HG03196 (cell line): ENCODE measurements around the gene SLC25A3.
"Not testable (repeated sequence)": the region's sequence is repeated elsewhere in the genome, so short reads cannot be mapped to it uniquely, and the experiment has no call there.

ENCODE experiments used
- ATAC-seq: cut with Tn5 transposase; IDR thresholded peaks from one replicate; pipeline ENCODE4 v1.9.1; 2021; ENCODE audit not compliant: unreplicated experiment

SLC25A3 gene

DNA sequence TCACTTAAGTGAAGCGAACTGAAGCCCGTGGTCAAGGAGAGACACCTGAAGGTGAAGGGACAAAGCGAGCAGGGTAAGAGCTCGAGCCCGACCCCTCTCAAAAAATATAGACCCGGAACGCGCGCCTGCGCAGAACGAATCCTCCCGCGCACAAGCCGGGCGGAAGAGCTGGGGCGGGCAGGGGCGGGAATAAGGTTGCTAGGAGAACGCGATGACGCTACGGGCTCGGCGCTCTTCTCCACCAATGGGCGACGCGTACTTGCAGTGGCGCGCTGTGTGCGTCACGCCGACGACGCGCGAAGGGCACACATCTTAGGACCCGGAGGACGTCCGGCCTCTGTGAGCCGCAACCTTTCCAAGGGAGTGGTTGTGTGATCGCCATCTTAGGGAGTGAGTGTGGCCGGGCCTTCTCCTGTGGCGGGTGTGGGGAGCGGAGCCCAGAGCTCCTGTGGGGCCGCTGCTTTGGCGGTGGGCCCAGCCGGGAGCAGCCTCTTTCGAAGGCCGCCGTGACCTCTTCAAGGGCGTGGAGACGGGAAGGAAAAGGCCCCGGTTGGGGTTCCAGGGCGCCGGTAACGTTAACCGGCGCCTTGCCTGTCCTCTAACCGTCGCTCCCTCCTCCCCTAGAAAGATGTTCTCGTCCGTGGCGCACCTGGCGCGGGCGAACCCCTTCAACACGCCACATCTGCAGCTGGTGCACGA is at the start of gene SLC25A3:
Gene SLC25A3 (plus strand): TSS at position 336 of the 699 bp plus-strand sequence. CDS start 293 bp downstream, at position 629.
- ATAC-seq: peak; percentile 100

DNA sequence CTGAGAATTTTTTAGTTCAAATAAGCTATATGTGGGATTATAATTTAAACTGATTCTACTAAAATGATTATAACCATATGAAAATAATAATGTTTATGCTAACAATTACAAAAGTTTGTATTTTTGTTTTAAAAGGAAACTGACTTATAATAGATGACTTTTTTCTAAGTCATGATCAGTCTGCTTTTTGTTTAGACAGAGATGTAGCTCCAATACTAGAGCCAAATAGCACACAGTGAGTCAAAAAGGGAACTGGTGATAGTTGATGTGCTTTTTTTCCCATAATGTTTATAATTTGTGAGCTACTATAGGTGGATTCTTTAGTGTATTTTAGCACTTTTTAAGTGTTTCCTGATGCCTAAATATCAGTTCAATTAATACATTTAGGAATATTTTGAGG is 49.8 kb upstream of the SLC25A3 start:
- ATAC-seq: no peak

DNA sequence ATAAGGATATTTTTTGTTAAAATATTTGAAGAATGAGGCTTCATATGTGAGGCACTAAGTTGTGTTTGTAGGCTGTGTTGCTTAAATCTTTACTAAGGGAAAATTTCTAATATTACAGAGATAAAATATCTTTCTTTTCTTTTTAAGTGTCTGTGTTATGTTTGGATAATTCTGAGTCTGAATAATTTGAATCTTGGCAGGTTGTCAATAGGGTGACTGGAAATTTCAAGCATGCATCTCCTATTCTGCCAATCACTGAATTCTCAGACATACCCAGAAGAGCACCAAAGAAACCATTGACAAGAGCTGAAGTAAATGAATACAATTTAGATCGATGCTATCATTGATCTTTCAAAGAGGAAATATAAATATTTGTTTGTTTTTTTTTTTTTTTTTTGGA is 48.7 kb upstream of the SLC25A3 start:
- no peak for ATAC-seq

DNA sequence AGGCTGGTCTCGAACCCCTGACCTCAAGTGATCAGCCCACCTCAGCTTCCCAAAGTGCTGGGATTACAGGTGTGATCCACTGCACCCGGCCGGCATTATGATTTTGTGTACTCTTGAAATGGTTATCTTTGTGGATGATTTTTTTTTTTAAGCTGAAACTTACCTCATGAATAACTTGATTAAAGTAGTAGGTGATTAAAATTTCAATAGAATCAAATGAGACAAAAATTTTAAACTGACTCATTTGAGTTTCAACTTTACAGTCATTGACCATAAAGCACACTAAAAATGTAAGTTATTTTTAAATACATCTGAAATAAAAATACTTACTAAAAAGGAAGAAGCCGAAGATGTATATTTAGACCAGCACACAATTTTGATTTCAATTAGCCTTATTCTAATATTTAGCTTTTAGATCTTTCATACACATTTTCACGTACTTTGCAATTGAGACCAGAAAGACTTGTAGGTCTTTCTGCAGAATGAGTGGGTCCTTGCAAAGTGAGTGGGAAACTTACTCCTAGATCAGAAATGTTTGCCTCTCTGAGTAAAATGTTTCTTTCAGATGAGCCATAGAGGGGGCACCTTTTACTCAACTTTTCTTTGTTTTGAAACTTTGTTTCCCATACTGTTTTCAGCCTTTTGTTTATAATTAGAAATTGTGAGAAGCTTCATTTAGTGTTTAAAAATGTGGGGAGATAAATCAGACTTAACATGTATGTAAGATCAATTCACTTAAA is 43.9 kb upstream of the SLC25A3 start:
- ATAC-seq: no peak

DNA sequence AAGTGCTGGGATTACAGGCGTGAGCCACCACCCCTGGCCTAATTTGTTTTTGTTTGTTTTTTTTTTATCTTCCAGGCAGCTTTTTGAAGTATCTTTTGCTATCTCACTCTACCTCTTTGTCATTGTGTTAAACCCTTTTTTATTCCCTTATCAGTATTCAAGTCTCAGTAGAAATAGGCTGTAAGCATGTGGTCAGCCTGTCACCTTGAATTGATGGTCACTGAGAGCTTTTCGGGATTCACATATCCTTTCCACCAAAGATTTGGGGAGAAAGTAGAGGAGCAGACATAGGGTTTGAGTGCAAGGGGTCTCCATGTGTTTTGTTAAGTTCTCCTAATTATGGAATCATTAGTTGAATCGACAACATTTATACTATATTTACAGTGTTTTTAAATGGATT is 41.7 kb upstream of the SLC25A3 start:
- ATAC-seq: no peak

DNA sequence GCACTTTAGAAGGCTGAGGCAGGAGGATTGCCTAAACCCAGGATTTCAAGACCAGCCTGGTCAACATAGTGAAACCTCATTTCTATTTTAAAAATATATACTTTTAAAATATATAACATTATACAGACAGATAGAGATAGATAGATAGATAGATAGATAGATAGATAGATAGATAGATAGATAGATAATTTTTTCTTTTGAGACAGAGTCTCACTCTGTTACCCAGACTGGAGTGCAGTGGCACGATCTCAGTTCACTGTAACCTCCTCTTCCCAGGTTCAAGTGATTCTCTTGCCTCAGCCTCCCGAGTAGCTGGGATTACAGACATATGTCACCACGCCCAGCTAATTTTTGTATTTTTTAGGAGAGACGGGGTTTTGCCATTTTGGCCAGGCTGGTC is 35.4 kb upstream of the SLC25A3 start:
- ATAC-seq: not testable (repeated sequence)

DNA sequence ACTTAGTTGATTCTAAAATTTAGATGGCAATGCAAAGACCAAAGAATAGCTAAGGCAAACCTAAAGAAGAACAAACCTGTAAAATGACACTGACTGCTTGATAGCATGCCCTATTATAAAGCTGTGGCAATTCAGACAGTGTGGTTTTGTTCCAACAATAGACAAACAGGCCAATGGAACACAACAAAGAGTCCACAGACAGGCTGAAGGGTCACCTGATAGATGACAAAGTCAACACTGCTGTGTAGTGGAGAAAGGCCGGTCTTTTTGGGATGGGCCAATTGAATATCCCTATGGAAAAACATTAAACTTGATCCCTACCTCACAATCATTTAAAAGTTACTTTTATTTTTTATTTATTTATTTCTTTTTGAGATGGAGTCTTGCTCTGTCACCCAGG is 33.8 kb upstream of the SLC25A3 start:
- ATAC-seq: no peak

DNA sequence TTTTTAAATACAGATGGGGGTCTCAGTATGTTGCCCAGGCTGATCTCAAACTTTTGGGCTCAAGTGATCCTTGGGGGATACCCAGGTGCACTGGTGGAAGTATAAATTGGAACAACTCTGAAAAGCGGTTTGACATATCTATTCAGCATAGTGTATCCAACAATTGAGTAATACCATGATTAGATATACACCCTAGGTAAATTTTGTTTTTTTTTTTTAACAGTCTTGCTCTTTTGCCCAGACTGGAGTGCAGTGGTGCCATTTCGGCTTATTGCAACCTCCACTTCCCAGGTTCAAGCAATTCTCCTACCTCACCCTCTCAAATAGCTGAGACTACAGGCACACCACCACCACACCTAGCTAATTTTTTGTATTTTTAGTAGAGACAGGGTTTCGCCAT is 31.6 kb upstream of the SLC25A3 start:
- ATAC-seq: no peak

DNA sequence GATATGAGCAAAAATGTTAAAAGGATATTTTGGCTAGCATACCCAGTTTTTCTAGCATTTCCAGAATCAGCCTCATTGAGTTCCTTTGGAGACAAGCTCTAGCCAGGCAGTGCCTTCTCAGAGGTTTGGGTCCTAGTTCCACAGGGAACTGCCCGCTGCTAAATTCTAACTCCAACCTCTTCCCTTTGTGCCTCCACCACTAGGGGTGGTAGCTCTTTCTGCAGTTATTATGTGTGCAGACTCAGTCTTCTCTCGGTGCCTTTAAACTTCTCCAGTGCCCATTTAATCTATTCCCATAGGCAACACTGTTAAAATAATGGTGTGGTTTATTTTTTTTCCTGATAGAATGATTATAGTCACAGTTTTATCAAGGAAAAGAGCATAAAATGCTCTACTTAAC is 21.5 kb upstream of the SLC25A3 start:
- ATAC-seq: no peak

DNA sequence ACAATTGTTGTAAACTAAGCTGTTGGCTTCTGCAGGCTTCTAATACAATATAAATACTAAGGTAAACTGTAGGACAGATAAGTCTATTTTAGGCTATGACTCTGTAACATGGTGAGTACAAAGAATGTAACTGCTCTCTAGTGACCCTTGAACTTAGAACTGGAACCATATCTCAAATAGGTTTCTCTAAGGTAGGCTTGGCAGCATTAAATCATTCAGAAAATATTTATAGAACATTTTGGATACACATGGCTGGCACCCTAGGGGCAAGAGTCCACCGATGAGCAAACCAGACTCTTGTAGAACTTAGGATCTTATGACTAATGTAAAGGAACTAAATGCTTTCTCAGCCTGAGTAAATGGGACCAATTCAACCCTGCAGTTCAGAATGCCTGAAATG is 19.4 kb upstream of the SLC25A3 start:
- ATAC-seq: no peak

DNA sequence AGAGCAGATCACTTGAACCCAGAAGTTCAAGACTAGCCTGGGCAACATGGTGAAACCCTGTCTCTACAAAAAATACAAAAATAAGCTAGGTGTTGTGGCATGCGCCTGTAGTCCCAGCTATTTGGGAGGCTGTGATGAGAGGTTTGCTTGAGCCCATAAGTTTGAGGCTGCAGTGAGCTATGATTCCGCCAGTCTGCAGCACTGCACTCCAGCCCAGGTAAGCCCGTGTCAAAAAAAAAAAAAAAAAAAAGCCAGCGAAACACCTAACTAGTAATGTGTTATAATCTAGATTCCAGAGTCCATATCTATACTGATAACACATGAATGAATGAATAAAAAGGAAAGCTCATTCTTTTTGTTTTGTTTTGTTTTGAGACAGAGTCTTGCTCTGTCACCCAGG is 18.5 kb upstream of the SLC25A3 start:
- no peak for ATAC-seq

DNA sequence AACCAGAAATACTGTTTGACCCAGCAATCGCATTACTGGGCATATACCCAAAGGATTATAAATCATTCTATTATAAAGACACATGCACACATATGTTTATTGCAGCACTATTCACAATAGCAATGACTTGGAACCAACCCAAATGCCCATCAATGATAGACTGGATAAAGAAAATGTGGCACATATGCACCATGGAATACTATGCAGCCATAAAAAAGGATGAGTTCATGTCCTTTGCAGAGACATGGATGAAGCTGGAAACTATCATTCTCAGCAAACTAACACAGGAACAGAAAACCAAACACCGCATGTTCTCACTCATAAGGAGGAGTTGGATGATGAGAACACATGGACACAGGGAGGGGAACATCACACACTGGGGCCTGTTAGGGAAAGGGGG is 16.7 kb upstream of the SLC25A3 start:
- not testable (repeated sequence) for ATAC-seq

DNA sequence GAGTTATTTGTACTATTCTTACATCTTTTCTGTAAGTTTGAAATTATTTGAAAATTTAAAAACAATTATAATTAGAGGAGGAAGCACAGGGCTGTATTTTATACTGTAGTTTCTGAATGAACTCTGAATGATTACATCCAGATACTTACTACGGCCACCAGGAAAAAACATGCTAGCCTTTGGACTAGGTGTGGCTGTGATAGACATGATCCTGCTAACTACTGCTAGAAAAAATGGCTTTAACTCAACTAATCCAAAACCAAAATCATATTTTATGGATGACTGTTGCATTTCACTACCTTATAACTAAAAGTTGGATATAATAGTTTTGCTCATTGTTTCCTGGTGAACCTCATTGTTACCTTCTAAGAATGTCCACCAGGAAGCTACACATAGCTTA is 15.1 kb upstream of the SLC25A3 start:
- no peak for ATAC-seq

DNA sequence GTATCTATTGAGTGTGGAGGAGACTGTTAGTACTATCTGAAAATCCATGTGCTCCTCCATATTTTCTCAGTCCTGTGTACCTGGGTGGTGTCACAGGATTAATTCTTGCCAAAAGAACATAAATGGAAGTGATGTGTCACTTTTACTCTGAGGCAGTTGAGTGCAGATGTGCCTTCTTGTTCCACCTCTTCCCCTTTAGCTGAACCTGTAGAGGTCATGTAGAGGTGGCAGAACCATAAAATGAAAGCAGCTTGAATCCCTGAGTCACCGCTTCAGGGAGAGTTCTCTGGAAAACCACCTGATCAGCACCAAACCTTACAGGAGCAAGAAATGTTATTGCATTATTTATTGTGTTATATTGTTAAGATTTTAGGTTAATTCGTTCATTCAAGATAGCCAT is 14.7 kb upstream of the SLC25A3 start:
- no peak for ATAC-seq

DNA sequence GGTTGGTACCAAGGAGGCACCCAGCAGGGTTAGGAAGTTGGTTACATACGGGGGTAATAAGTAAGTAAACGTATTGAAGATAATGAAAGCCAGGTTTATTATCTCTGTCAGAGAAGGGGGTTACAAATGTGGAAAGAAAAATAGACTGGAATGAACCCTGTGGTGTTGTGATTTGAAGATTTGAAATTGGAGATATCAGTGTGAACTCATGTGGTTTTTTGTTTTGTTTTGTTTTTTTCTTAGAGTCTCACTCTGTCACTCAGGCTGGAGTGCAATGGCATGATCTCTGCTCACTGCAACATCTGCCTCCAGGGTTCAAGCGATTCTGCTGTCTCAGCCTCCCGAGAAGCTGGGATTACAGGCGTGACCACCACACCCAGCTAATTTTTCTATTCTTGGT is 14.1 kb upstream of the SLC25A3 start:
- no peak for ATAC-seq

DNA sequence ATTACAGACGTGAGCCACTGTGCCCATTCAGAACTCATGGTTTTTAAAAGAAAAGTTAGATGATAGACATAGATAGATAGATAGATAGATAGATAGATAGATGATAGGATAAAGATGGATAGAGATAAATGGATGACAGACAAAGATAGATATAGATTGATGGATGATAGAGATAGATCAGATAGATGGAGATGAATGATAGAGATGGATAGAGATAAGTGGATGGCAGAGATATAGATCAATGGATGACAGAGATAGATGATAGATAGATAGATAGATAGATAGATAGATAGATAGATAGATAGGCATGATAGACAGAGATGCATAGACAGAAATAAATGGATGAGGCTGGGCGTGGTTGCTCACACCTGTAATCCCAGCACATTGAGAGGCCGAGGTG is 13.7 kb upstream of the SLC25A3 start:
- ATAC-seq: no peak

DNA sequence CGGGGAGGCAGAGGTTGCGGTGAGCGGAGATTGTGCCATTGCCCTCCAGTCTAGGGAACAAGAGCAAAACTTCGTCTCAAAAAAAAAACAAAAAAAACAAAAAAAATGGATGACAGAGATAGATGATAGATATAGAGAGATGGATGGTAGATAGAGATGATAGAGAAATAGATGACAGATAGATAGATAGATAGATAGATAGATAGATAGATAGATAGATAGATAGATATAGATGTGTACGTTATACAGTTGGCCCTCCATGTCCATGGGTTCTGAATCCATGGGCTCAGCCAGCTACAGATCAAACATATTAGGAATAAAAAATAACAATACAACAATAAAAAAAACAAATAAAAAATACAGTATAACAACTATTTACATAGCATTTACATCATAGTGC is 12.8 kb upstream of the SLC25A3 start:
- no peak for ATAC-seq

DNA sequence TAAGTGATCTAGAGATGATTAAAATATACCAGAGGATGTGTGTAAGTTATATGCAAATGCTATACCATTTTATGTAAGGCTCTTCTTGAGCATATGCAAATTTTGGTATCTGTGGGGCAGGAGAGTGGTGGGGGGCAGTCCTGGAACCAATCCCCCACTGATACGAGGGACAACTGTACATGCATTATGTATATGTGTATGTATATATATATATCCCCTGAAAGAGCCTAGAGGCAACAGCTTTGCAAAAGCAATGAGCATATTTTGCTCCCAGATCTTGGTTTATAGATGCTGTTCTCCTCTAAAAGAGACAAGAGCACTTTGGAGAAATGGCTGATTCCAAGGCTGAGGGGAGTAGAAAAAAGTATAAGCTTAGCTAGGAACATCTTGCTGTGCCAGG is 12.4 kb upstream of the SLC25A3 start:
- ATAC-seq: no peak

DNA sequence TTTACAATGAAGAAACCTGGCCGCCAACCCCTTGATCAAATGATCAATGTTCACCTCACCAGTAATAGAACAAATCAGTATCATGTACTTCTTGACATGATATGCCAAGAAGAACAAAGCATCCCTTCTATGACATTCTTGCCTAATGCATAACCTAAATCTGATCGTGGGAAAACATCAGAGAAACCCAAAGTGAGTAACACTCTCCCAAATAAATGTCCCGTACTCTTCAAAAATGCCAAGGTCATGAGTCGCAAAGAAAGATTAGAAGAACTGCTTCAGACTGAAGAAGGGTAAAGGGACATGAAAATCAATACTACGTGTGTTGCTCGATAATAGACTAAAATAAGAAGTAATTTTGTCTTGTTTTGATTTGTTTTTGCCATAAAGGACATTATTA is 11.4 kb upstream of the SLC25A3 start:
- no peak for ATAC-seq

DNA sequence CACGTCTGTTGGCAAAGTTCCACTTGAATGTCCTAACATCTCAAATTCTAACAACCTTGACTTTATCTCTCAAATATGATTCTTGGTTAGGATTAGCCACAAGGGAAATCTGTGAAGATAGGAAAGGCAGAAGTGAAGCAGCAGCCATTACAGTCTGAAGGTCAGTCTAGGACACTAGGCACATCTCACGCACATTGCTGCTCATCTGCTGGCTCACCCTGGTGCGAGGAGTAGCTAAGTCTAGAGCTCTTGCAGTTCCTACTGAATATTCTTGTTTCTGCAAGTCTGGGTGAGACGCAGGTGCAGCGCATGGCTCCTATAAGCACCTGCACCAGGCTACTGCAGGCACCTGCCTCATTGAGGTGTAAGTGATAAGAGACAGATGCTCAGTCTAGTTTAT is 6.4 kb upstream of the SLC25A3 start:
- no peak for ATAC-seq

DNA sequence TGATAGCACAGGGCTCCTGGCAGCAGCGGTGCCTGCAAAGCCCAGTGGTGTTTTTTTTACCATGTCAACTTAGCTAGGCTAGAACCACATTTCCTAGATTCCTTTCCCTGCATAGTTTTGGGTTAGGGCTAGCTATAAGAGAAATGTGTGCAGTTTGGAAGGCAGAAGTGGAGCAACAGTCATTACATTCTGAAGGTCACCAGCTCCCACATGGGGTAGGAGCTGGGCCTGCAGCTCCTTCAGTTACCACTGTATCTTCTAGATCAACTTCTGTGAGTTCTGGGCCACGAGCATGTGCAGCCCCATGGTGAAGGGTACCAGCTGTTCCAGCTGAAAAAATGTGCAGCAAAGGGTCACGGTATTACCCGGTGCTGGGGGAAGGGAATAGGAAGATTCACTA is 2.3 kb upstream of the SLC25A3 start:
- ATAC-seq: no peak

DNA sequence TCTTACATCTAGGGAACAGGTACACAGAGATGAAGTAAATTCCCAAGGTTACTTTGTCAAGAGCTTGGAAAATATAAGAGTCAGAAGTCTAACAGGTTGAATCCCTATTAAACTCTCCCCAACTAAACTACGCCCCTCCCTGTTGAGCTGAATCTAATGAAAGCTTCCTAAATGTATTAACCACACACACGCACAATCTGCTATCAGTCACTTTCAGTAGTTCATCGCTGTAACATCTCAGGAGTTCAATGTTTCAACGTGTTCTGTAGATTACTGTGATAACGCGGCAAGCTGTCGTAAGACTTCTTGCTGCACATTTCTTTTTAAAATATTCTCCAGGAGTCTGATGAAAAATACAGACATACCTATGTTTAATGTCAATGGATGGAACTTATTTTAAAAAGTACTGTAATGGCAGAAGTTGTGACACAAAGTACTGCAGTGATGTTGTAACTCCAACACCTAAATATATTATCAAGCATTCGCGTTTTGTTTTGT is 612 bp upstream of the SLC25A3 start:
- peak; percentile 0 for ATAC-seq
